Measurements from ENCODE around the gene DHODH. TPM values are rescaled to one million over a fixed set of nuclear protein-coding genes. Genes with fewer than 3 reads are reported as not detected.

DHODH gene
- total RNA-seq, 1 donor from 2014 or later, result 4.7 TPM

DNA sequence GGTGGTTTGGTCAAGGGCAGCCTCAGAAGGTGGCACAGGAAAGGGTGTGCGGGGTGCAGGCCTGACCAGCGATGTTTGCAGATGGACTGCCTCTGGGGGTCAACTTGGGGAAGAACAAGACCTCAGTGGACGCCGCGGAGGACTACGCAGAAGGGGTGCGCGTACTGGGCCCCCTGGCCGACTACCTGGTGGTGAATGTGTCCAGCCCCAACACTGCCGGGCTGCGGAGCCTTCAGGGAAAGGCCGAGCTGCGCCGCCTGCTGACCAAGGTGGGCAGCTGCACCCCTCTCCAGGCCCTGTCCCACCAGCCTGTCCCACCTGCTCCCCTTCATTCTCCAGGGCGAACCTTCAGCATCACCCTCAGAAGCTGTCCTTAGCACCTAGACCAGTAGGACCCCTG lies 12.5 kb downstream of the DHODH start:
- DNase-seq (ENCODE audit: low spot score), result peak; percentile 68
- H3K36me3 Mint-ChIP-seq (ENCODE audit: low read depth, unreplicated experiment), result peaks cover 21% of the 10 kb centered on the region
- peaks cover 3% of the 10 kb centered on the region for H3K27me3 Mint-ChIP-seq (ENCODE audit: unreplicated experiment)
- no peaks in the 10 kb centered on the region for H3K9me3 Mint-ChIP-seq (ENCODE audit: unreplicated experiment)
- no peaks in the 10 kb centered on the region for H3K4me1 Mint-ChIP-seq (ENCODE audit: unreplicated experiment)
- H3K4me3 Mint-ChIP-seq (ENCODE audit: unreplicated experiment), result no peak overlapping the region
- TF ChIP-seq, protein P1, sequence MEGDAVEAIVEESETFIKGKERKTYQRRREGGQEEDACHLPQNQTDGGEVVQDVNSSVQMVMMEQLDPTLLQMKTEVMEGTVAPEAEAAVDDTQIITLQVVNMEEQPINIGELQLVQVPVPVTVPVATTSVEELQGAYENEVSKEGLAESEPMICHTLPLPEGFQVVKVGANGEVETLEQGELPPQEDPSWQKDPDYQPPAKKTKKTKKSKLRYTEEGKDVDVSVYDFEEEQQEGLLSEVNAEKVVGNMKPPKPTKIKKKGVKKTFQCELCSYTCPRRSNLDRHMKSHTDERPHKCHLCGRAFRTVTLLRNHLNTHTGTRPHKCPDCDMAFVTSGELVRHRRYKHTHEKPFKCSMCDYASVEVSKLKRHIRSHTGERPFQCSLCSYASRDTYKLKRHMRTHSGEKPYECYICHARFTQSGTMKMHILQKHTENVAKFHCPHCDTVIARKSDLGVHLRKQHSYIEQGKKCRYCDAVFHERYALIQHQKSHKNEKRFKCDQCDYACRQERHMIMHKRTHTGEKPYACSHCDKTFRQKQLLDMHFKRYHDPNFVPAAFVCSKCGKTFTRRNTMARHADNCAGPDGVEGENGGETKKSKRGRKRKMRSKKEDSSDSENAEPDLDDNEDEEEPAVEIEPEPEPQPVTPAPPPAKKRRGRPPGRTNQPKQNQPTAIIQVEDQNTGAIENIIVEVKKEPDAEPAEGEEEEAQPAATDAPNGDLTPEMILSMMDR (IDR thresholded peaks at IDR 0.05; ENCODE audit: unreplicated experiment), result peak; percentile 74
- no peak overlapping the region for H3K27ac Mint-ChIP-seq (ENCODE audit: unreplicated experiment)

DNA sequence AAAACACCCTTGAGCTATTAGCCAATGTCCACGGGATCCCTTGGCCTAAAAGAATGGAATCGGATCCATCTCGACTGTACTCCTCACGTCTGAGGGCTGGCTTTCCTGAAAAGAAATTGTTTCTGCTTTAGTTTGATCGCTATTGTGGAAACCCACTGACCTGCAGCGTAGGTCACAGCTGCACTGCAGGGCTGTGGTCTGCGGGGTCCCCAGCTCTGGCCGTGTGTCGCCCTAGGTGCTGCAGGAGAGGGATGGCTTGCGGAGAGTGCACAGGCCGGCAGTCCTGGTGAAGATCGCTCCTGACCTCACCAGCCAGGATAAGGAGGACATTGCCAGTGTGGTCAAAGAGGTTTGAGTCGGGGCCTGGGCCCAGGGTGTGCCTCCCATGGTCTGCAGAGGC lies 13.6 kb downstream of the DHODH start:
- Mint-ChIP-seq H3K4me1 (ENCODE audit: unreplicated experiment) (no peaks in the 10 kb centered on the region), H3K4me3 (ENCODE audit: unreplicated experiment) (no peak overlapping the region), H3K27ac (ENCODE audit: unreplicated experiment) (no peak overlapping the region), H3K9me3 (ENCODE audit: unreplicated experiment) (no peaks in the 10 kb centered on the region), H3K27me3 (ENCODE audit: unreplicated experiment) (no peaks in the 10 kb centered on the region), H3K36me3 (ENCODE audit: low read depth, unreplicated experiment) (peaks cover 21% of the 10 kb centered on the region)
- TF ChIP-seq, protein P1 (IDR thresholded peaks at IDR 0.05; ENCODE audit: unreplicated experiment), result no peak
- DNase-seq (ENCODE audit: low spot score), result no peak

DNA sequence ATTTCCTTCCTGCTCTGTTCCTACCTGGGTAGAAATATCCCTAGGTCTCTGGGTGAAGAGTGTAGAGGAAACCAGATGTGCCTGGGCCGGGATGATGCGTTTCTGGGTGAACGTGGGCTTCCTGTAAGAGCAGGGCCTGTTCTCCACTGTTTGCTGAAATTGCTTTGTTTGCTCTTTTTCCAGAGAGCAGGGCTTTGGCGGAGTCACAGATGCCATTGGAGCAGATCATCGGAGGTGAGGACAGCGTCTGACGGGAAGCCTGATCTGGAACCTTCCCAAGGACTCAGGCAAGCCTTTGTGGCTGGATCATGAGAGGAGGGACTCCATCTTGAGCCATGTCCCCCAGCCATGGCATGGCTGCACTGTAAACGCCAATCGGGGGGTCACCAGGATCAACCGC lies 15.4 kb downstream of the DHODH start:
- H3K27ac Mint-ChIP-seq (ENCODE audit: unreplicated experiment), result no peak overlapping the region
- H3K27me3 Mint-ChIP-seq (ENCODE audit: unreplicated experiment), result no peaks in the 10 kb centered on the region
- no peak for DNase-seq (ENCODE audit: low spot score)
- H3K9me3 Mint-ChIP-seq (ENCODE audit: unreplicated experiment), result no peaks in the 10 kb centered on the region
- H3K4me3 Mint-ChIP-seq (ENCODE audit: unreplicated experiment), result no peak overlapping the region
- H3K4me1 Mint-ChIP-seq (ENCODE audit: unreplicated experiment), result no peaks in the 10 kb centered on the region
- TF ChIP-seq, protein P1 (IDR thresholded peaks at IDR 0.05; ENCODE audit: unreplicated experiment), result no peak
- peaks cover 18% of the 10 kb centered on the region for H3K36me3 Mint-ChIP-seq (ENCODE audit: low read depth, unreplicated experiment)

DNA sequence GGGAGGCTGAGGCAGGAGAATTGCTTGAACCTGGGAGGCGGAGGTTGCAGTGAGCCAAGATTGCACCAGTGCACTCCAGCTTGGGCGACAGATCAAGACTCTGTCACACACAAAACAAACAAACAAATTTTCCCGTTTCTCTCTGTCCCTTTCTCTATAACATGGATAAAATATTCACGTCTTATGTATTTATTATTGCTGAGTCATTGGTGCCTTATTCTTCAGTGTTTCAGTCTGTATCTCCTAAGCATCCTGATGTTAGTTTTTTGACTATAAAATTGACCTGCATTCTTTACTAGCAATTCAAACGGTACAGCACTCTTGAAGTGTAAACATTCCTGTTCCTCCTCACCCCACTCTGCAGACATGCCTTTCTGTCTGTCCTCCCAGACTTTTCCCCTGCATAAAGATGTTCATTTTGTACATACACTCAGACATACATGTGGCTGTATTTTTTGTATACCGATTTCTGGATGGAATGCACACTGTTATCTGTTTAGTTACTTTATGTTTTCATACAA lies 16.4 kb downstream of the DHODH start:
- H3K4me3 Mint-ChIP-seq (ENCODE audit: unreplicated experiment), result no peak overlapping the region
- TF ChIP-seq, protein P1 (IDR thresholded peaks at IDR 0.05; ENCODE audit: unreplicated experiment), result no peak
- no peaks in the 10 kb centered on the region for H3K9me3 Mint-ChIP-seq (ENCODE audit: unreplicated experiment)
- no peaks in the 10 kb centered on the region for H3K27me3 Mint-ChIP-seq (ENCODE audit: unreplicated experiment)
- peaks cover 14% of the 10 kb centered on the region for H3K36me3 Mint-ChIP-seq (ENCODE audit: low read depth, unreplicated experiment)
- no peak overlapping the region for H3K27ac Mint-ChIP-seq (ENCODE audit: unreplicated experiment)
- H3K4me1 Mint-ChIP-seq (ENCODE audit: unreplicated experiment), result no peaks in the 10 kb centered on the region
- DNase-seq (ENCODE audit: low spot score), result no peak

DNA sequence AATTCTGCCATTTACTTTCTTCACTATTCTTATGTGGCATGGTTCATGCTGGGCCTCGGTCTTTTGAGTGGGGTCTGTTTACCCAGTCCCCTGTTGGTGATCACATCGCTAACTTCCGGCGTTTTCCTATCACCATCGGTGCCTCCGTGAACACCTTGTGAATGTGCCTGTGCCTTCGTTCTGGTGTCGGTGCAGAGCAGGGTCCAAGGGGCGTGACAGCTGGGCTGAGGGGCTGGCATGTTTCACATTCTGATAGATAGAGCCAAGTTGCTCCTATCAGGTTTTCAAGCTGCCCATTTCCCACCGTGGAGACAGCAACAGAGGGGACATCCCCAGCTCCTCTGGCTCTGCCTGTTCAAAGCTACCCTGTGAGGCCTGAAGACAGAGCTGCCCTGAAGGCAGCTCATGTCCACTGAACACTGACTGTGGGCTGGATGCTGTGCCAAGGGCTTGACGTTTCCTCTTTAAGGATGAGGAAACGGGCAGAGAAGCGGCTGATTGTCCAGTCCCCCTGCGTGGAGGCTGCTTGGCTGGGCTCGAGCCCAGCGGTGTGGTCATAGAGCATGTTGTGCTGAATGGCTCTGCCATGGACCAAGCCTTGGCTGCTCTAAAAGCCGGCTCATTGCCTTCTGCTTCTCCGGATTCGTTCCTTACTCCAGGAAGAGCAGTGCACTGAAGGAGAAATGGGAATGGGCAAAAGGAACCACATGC lies 17.0 kb downstream of the DHODH start:
- no peaks in the 10 kb centered on the region for H3K4me1 Mint-ChIP-seq (ENCODE audit: unreplicated experiment)
- no peak for DNase-seq (ENCODE audit: low spot score)
- peaks cover 14% of the 10 kb centered on the region for H3K36me3 Mint-ChIP-seq (ENCODE audit: low read depth, unreplicated experiment)
- H3K9me3 Mint-ChIP-seq (ENCODE audit: unreplicated experiment), result no peaks in the 10 kb centered on the region
- H3K27ac Mint-ChIP-seq (ENCODE audit: unreplicated experiment), result no peak overlapping the region
- TF ChIP-seq, protein P1 (IDR thresholded peaks at IDR 0.05; ENCODE audit: unreplicated experiment), result no peak
- H3K27me3 Mint-ChIP-seq (ENCODE audit: unreplicated experiment), result no peaks in the 10 kb centered on the region
- H3K4me3 Mint-ChIP-seq (ENCODE audit: unreplicated experiment), result no peak overlapping the region

Measured in endothelial cell (in vitro differentiated cells).